GM19099 (cell line): ENCODE results near the gene CMC1.

Source experiments
- POLR2A ChIP-seq: IDR thresholded peaks from 3 replicates; pipeline ENCODE4 v1.6.1; 2011; ENCODE audit warnings: low read depth; ENCODE audit not compliant: insufficient read length; ENCODE audit errors: extremely low read depth

Gene CMC1

DNA sequence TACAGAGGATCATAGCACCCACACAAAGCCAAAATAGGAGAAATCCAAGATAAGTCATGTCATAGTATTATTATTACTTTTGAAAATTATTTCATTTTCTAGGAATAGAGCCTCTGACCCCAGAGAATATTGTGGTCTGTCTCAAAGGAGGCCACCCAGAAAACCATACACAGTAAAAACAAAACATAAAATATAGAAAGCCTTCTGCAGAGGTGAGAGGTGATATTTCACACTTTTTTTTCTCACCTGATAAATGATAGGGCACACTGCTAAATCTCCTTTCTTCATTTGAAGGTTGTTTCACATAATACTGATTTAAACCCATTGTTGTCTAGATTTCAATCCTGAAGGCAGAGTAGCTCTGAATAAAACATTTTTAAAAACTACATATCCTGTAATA, 7.0 kb upstream of the CMC1 start:
- no peak for TF ChIP-seq POLR2A

DNA sequence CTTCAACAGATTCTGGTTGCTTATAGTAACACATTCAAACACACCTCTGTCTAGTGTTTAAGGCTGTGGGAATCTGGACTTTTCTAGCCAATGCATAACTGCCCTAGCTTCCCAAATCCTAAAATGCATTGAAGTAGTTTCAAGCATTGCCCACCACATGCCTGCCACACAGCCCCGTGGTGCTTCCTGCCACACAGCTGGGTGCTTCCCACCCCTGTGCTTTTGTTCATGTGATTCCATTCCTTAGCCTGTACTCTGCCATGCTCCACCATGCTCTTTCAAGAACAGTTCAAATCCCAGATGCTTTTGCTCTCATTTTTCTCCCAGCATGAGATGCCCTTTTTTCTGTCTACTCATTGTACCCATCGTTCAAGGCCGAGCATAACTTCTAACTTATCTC, 2.3 kb upstream of the CMC1 start:
- TF ChIP-seq POLR2A: no peak

DNA sequence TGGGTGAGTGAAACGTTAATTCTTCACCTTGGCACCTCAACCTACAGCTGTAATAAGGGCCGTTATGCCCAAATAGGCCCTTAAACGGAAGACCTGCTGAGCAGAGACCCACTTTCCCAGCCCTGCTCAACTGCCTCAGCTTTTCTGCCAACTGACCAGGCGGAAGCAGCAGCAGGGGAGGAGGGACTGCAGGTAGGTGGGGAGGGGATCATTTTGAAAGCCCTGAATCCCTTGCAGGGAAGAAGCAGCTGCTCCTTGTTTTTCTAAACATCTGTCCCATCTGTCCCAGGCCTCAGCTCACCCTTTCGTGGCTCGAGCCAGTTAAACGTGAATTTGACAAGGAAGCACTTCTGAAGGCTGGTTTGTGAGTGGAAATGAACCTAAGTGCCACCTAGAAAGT, 978 bp upstream of the CMC1 start:
- TF ChIP-seq POLR2A: no peak

DNA sequence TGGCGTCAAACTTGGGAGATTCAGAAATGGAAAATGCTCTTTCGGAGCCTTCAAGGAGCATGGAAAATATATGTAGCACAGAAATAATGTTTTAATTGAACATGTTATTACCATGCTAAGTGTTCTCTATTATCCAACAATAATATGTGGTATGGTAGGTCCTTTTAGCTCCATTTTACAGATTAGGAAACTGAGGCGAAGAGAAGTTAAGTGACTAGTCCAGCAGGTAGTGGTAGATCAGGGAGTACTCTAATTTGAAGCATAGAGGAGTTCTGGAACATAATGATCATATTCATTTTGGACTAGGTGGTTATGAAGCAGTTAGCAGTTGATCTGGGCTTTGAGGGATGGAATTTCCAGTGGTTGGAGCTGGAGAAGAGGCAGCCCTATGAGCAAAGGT, 1.1 kb downstream of the CMC1 start:
- TF ChIP-seq POLR2A: no peak

GRCh38 chr3:28243424-28244106, 2.1 kb downstream of the CMC1 start:
- TF ChIP-seq POLR2A: no peak

- TF ChIP-seq POLR2A: no peak
Measured at GRCh38 chr3:28244491-28244890, 3.1 kb downstream of the CMC1 start.

GRCh38 chr3:28247286-28247685, 5.9 kb downstream of the CMC1 start:
- no peak for TF ChIP-seq POLR2A

GRCh38 chr3:28250999-28251398, 9.6 kb downstream of the CMC1 start:
- TF ChIP-seq POLR2A: no peak

GRCh38 chr3:28252001-28252431, 10.6 kb downstream of the CMC1 start:
- no peak for TF ChIP-seq POLR2A

DNA sequence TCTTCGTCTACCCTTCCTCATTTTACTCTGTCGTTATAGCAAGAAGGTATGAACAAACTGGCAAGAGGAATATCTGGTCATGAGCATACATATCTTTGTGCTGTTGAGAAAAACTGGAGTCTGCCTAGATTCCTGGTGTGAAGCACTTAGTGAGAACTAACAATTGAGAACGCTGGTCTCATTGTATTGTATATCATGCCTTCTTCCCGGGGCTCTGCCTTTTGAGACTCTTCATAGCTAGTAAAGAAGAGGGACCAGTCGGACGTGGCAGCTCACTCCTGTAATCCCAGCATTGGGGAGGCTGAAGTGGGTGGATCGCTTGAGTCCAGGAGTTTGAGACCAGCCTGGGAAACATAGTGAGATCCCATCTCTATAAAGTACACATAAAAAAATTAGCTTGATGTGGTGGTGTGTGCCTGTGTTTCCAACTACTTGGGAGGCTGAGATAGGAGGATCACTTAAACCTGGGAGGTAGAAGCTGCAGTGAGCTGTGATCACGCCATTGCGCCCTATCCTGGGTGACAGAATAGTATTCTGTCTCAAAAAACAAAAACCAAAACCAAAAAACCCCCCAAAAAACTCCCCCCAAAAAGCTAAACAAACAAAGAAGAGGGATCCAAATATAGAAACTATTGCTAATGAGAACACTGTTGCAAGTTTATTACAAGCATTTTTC, 11.8 kb downstream of the CMC1 start:
- no peak for TF ChIP-seq POLR2A

DNA sequence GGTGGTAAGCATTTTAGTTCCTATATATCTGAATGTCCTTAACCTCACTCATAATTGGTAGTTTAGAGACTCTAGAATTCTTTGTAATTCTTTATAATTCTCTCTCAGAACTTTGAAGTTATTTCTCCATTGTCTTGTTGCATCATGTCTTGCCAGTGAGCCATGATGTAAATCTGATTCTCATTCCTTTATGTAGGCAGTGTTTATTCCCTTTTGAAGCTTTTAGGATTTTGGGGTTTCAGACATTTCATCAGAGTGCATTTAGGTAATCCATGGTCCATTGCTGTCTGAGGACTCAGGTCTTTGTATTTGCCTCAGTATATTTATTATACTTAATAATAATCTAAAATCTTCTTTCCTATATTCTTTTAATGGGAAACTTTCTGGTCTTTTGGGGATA, 20.6 kb downstream of the CMC1 start:
- no peak for TF ChIP-seq POLR2A

- no peak for TF ChIP-seq POLR2A
Measured at GRCh38 chr3:28265641-28266040, 24.2 kb downstream of the CMC1 start.

DNA sequence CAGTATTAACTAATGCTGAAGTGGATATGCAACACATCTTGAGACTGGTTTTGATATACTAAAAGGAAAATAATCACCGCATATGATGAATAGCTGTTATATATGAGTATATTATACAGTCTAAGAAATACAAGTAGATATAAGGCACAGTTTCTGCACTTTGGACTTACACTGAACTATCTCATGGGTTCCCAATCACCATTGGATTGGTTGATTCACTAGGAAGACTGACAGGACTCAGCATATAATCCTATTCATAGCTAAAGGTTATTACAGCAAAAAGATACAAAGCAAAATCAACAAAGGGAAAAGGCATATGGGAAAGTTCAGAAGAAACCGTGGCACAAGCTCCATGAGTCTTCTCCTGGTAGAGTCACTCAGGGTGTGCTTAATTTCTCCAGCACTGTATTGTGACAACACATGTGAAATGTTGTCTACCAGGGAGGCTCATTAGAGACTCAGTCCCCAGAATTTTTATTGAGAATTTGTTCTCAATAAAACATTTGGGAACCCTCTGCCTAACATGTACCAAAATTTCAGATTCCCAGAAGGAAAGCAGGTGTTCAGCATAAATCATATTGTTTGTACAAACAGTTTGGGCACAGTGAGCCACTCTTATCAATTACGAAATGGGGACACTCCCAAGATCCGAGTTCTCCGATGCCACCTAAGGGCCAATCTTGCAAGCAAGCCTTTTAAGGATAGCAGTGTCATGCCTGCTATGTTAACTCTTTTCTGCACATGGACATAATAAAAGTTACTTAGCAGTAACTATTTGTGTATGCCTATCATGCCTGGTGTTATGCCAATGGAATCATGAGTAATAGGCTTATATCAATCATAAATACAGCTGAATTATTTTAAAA, 26.8 kb downstream of the CMC1 start:
- no peak for TF ChIP-seq POLR2A

DNA sequence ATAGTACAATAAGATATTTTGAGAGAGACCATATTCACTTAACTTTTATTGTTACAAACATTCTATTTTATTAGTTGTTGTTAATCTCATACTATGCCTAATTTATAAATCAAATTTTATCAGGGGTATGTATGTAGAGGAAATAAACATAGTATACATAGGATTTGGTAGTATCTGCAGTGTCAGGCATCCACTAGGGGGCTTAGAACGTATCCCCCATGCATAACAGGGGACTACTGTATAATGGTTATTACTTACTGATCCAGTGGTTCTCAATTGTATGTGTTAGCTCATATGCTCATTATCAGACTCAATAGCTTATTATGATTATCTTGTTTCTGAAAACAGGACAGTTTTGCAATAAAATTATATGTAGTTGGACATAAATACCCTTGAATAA, 27.6 kb downstream of the CMC1 start:
- no peak for TF ChIP-seq POLR2A

GRCh38 chr3:28273837-28274236, 32.4 kb downstream of the CMC1 start:
- no peak for TF ChIP-seq POLR2A

- no peak for TF ChIP-seq POLR2A
Measured at GRCh38 chr3:28278918-28279317, 37.5 kb downstream of the CMC1 start.
